CD4-positive, alpha-beta T cell (primary cell): Measurements from ENCODE around the gene NCKAP5. TPM values are rescaled to one million over a fixed set of nuclear protein-coding genes. Genes with fewer than 3 reads are reported as not detected.

Experiments
- ATAC-seq: fragments of 200-7000 bp; cut with Tn5 transposase; one replicate; pipeline ENCODE4 v1.10.0; 2022; ENCODE audit warnings: mild to moderate bottlenecking; ENCODE audit not compliant: poor library complexity
- CTCF ChIA-PET: fragments of 350-600 bp; sonication (Branson Sonifier 250); formaldehyde crosslinking; loops from one replicate; lab custom pipeline; 2021; ENCODE audit warnings: antibody characterized with exemption, inconsistent platforms; lab: Charles Lee
- POLR2A ChIA-PET: fragments of 350-600 bp; sonication (Branson Sonifier 250); formaldehyde crosslinking; loops from one replicate; lab custom pipeline; 2021; ENCODE audit warnings: antibody characterized with exemption, inconsistent platforms; lab: Charles Lee
- DNase-seq, 14 experiments: peaks; one replicate each; pipeline ENCODE4 v3.0.0-alpha.2; 2013 to 2020; ENCODE audit warnings: mixed read lengths in 2 of 14
- H3K27ac ChIP-seq, 2 donors: one replicate each; pipeline versions ENCODE4 v1.5.1 to v1.7.0; 2013; ENCODE audit warnings: low read length in 2 of 2, low read depth in 1 of 2, mild to moderate bottlenecking in 1 of 2
- H3K27me3 ChIP-seq, 2 experiments: 1 replicate in 1 of 2; 2 replicates in 1 of 2; pipeline versions ENCODE4 v1.6.1 to v1.7.0; 2013; ENCODE audit warnings: low read length in 2 of 2, control low read depth in 1 of 2, mild to moderate bottlenecking in 1 of 2, moderate library complexity in 1 of 2; ENCODE audit not compliant: insufficient read depth in 2 of 2, control insufficient read depth in 1 of 2
- H3K36me3 ChIP-seq: one replicate; pipeline ENCODE4 v1.6.1; 2013; ENCODE audit warnings: low read length, control low read depth; ENCODE audit not compliant: insufficient read depth
- H3K4me1 ChIP-seq: one replicate; pipeline ENCODE4 v1.6.1; 2013; ENCODE audit warnings: low read length, control low read depth; ENCODE audit not compliant: insufficient read depth
- H3K4me3 ChIP-seq: one replicate; pipeline ENCODE4 v1.5.1; 2013; ENCODE audit warnings: mild to moderate bottlenecking, low read length, moderate library complexity
- H3K9me3 ChIP-seq, 2 experiments: 1 replicate in 1 of 2; 2 replicates in 1 of 2; pipeline versions ENCODE4 v1.6.1 to v1.7.0; 2013; ENCODE audit warnings: low read length in 2 of 2, mild to moderate bottlenecking in 2 of 2, control low read depth in 1 of 2, moderate library complexity in 1 of 2; ENCODE audit not compliant: control insufficient read depth in 1 of 2, insufficient read depth in 1 of 2
- H3K27ac Mint-ChIP-seq: one replicate; pipeline ENCODE4 v1.8.0; 2020; ENCODE audit warnings: mixed read lengths
- H3K27me3 Mint-ChIP-seq: one replicate; pipeline ENCODE4 v1.8.0; 2021; ENCODE audit warnings: mixed read lengths
- H3K36me3 Mint-ChIP-seq: one replicate; pipeline ENCODE4 v1.8.0; 2021; ENCODE audit warnings: low read depth, mixed read lengths
- H3K4me1 Mint-ChIP-seq: one replicate; pipeline ENCODE4 v1.8.0; 2021; ENCODE audit warnings: low read depth, mixed read lengths
- H3K4me3 Mint-ChIP-seq: one replicate; pipeline ENCODE4 v1.8.0; 2020; ENCODE audit warnings: mild to moderate bottlenecking, mixed read lengths
- H3K9me3 Mint-ChIP-seq: one replicate; pipeline ENCODE4 v1.8.0; 2020; ENCODE audit warnings: mixed read lengths
- intact Hi-C, 2 experiments: fragments of 100-400 bp; cut with DNase I in 1 of 2; cut with micrococcal nuclease in 1 of 2; formaldehyde crosslinking; loops; one replicate each; pipeline versions ENCODE4 v1.15.1 to v1.9.0; 2023 to 2025; cut with DNase I, micrococcal nuclease
- total RNA-seq, 174 experiments: library from RNA in 2 of 174; stranded (reverse) in 2 of 174; gene quantifications; one replicate each; pipeline ENCODE4 v1.2.3 and lab custom pipeline; 2021 to 2026
- TF ChIP-seq, protein P1 (sequence below): fragments of 200-600 bp; IDR thresholded peaks from one replicate; pipeline ENCODE4 v1.8.0; 2022; ENCODE audit warnings: antibody characterized with exemption, mild to moderate bottlenecking

NCKAP5 gene
- total RNA-seq, 2 experiments from 2014 or later, result not detected

DNA sequence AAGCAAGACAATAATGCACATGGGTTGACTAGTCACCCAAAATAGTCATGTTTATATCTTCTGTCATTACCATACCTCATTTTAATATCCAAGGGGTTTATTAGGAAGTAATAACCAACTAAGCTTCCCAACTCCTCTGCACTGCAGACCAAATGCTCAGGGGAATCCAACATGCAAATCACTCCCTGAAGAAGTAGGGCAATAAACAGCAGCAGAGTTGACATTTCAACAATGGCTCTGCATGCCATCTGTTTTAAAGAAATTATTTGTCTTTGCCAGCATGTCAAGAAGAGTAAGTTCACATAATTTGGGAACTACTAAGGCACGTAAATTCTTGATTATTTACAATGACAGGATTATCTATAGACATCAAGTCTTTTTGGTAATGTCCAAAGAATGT lies 813.9 kb downstream of the NCKAP5 start:
- H3K4me1 ChIP-seq, result no peaks in the 10 kb centered on the region
- Mint-ChIP-seq H3K27me3 (no peaks in the 10 kb centered on the region), H3K27ac (no peak overlapping the region), H3K36me3 (no peaks in the 10 kb centered on the region), H3K4me3 (no peak overlapping the region), H3K9me3 (peaks cover 5% of the 10 kb centered on the region), H3K4me1 (no peaks in the 10 kb centered on the region)
- intact Hi-C loops, result no loop called here
- no peaks in the 10 kb centered on the region for H3K27me3 ChIP-seq
- TF ChIP-seq, protein P1, sequence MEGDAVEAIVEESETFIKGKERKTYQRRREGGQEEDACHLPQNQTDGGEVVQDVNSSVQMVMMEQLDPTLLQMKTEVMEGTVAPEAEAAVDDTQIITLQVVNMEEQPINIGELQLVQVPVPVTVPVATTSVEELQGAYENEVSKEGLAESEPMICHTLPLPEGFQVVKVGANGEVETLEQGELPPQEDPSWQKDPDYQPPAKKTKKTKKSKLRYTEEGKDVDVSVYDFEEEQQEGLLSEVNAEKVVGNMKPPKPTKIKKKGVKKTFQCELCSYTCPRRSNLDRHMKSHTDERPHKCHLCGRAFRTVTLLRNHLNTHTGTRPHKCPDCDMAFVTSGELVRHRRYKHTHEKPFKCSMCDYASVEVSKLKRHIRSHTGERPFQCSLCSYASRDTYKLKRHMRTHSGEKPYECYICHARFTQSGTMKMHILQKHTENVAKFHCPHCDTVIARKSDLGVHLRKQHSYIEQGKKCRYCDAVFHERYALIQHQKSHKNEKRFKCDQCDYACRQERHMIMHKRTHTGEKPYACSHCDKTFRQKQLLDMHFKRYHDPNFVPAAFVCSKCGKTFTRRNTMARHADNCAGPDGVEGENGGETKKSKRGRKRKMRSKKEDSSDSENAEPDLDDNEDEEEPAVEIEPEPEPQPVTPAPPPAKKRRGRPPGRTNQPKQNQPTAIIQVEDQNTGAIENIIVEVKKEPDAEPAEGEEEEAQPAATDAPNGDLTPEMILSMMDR, result no peak
- DNase-seq (no peak), ATAC-seq (no peak)
- POLR2A ChIA-PET, result no interaction called here
- CTCF ChIA-PET, result no interaction called here
- no peaks in the 10 kb centered on the region for H3K36me3 ChIP-seq
- H3K9me3 ChIP-seq, result peaks cover 6% of the 10 kb centered on the region in 2 experiments
- no peak overlapping the region for H3K27ac ChIP-seq
- no peak overlapping the region for H3K4me3 ChIP-seq

DNA sequence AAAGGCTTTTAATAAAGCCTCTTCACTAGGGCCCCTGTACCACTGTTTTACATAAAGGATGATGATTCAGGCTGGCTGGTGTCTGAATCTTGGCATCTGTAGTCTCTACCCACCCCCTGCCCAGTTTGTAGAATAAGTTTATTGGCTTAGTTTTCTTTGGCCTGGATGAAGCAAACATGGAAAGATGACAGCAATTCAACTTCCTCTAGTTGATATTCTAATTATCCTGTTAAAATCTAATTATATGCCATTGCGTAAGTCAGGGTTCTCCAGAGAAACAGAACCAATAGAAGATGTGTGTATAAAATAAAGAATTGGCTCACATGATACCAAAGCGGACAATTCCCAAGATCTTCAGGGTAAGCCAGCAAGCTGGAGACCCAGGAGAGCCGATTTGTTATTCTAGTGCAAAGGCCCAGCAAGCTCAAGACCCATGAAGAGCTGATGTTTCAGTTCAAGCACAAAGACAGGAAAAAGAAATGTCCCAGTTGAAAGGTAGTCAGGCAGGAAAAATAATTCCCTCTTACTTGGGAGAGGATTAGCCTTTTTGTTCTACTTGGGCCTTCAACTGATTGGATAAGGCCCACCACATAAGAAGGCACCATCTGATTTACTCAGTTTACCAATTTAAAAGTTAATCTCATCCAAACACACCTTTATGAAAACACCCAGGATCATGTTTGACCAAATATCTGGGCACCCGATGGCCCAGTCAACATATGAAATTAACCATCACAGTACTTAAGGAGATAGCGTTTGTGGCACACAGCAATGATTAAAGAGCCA lies 815.6 kb downstream of the NCKAP5 start:
- Mint-ChIP-seq H3K27ac (no peak overlapping the region), H3K4me1 (no peaks in the 10 kb centered on the region), H3K4me3 (no peak overlapping the region), H3K9me3 (peaks cover 5% of the 10 kb centered on the region), H3K27me3 (no peaks in the 10 kb centered on the region), H3K36me3 (no peaks in the 10 kb centered on the region)
- Histone ChIP-seq H3K4me3 (no peak overlapping the region), H3K9me3 (peaks cover 6 to 10% of the 10 kb centered on the region in 2 experiments), H3K4me1 (no peaks in the 10 kb centered on the region), H3K27ac (no peak overlapping the region), H3K36me3 (no peaks in the 10 kb centered on the region), H3K27me3 (no peaks in the 10 kb centered on the region)
- intact Hi-C loops, result no loop called here
- POLR2A ChIA-PET, result no interaction called here
- CTCF ChIA-PET, result no interaction called here
- DNase-seq (no peak), ATAC-seq (no peak)
- TF ChIP-seq, protein P1, result no peak

DNA sequence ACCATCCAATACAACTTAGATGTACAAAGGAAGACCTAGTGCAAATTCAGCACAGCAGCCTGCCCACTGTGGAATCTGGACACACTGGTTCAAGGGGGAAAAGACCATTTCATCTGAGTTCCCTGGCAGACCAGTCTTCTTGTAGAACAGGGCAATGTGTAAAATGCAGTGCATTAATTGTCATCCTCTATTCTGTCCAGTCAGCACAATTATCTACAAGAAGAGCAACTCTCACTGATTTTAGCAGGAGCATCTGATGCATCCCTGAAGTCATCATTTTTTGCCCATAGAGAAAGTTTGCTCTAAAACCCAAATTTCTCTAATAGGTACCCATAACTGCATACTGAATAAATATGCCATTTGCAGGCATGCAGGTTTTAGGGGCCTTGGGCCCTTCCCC lies 816.4 kb downstream of the NCKAP5 start:
- no peak for DNase-seq
- TF ChIP-seq, protein P1, result no peak
- Mint-ChIP-seq H3K27ac (no peak overlapping the region), H3K9me3 (peaks cover 2% of the 10 kb centered on the region), H3K27me3 (no peaks in the 10 kb centered on the region), H3K4me1 (no peaks in the 10 kb centered on the region), H3K36me3 (no peaks in the 10 kb centered on the region), H3K4me3 (no peak overlapping the region)
- H3K4me1 ChIP-seq, result no peaks in the 10 kb centered on the region
- no peaks in the 10 kb centered on the region for H3K27me3 ChIP-seq
- H3K36me3 ChIP-seq, result no peaks in the 10 kb centered on the region
- intact Hi-C loops, result no loop called here
- H3K4me3 ChIP-seq, result no peak overlapping the region
- ChIA-PET POLR2A (no interaction called here), CTCF (no interaction called here)
- ATAC-seq, result no peak
- H3K9me3 ChIP-seq, result peaks cover 6 to 10% of the 10 kb centered on the region in 2 experiments
- no peak overlapping the region for H3K27ac ChIP-seq
